Neutrophil (primary cell): ENCODE measurements around the gene C1RL.
"Not testable (repeated sequence)": the region's sequence is repeated elsewhere in the genome, so short reads cannot be mapped to it uniquely, and the experiment has no call there.

Experiments used
- H3K27ac ChIP-seq: fragments of 200-600 bp; sonication (generic); 2 replicates; pipeline ENCODE4 v1.5.1; 2016; ENCODE audit warnings: mild to moderate bottlenecking, moderate library complexity
- H3K27me3 ChIP-seq: fragments of 200-600 bp; sonication (generic); 2 replicates; pipeline ENCODE4 v1.6.0; 2016; ENCODE audit warnings: mild to moderate bottlenecking
- H3K36me3 ChIP-seq: fragments of 200-600 bp; sonication (generic); 2 replicates; pipeline ENCODE4 v1.5.1; 2017
- H3K4me1 ChIP-seq, 2 experiments: fragments of 200-600 bp in 1 of 2; sonication (generic) in 1 of 2; 1 replicate in 1 of 2; 2 replicates in 1 of 2; pipeline versions ENCODE4 v1.5.1 to v1.6.1; 2013 to 2016; ENCODE audit warnings: low read depth in 1 of 2, low read length in 1 of 2, mild to moderate bottlenecking in 1 of 2, moderate library complexity in 1 of 2; ENCODE audit not compliant: control insufficient read depth in 1 of 2, insufficient read depth in 1 of 2
- H3K4me3 ChIP-seq, 2 experiments: fragments of 200-600 bp in 1 of 2; sonication (generic) in 1 of 2; 1 replicate in 1 of 2; 2 replicates in 1 of 2; pipeline ENCODE4 v1.5.1; 2013 to 2016; ENCODE audit warnings: low read depth in 1 of 2, low read length in 1 of 2, mild to moderate bottlenecking in 1 of 2, moderate library complexity in 1 of 2
- H3K9me3 ChIP-seq: fragments of 200-600 bp; sonication (generic); 2 replicates; pipeline ENCODE4 v1.5.1; 2016
- TF ChIP-seq, protein P1 (sequence below): fragments of 200-600 bp; sonication (generic); IDR thresholded peaks from 2 replicates; pipeline ENCODE4 v1.5.1; 2016; ENCODE audit warnings: antibody characterized with exemption

The C1RL gene

DNA sequence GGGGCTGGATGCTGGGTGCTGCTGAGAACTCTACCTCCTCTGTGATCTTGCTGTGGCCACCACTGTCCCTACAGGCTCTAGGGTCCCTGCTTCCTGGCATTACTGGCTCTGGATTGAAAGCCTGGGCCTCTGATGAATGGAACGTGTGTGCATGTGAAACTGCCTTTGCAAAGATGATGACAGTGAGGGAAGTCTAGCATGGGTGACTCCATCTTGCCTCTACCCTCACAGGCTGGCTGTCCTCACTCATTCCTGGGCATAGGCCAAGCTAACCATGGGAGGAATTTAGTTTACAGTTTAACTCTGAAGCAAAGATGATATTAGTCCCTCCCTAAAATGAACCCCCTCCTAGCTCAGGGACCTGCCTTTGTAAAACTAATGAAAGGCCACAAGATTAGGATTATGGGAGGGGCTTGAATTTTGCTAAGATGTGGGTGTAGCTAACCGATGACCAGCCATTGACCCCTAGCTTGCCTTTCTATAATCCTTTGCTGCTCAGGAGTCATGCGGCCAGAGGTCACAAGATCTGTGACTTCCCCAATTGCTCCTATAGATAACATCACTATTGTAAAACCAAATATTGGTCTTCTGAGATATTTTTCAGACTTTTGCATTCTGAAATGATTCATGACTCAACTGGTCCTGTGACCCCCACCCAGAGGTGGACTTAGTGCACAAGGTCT is 50.7 kb downstream of the C1RL start:
- TF ChIP-seq, protein P1, sequence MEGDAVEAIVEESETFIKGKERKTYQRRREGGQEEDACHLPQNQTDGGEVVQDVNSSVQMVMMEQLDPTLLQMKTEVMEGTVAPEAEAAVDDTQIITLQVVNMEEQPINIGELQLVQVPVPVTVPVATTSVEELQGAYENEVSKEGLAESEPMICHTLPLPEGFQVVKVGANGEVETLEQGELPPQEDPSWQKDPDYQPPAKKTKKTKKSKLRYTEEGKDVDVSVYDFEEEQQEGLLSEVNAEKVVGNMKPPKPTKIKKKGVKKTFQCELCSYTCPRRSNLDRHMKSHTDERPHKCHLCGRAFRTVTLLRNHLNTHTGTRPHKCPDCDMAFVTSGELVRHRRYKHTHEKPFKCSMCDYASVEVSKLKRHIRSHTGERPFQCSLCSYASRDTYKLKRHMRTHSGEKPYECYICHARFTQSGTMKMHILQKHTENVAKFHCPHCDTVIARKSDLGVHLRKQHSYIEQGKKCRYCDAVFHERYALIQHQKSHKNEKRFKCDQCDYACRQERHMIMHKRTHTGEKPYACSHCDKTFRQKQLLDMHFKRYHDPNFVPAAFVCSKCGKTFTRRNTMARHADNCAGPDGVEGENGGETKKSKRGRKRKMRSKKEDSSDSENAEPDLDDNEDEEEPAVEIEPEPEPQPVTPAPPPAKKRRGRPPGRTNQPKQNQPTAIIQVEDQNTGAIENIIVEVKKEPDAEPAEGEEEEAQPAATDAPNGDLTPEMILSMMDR: no peak
- Histone ChIP-seq H3K36me3 (no peaks in the 10 kb centered on the region), H3K4me1 (no peaks in the 10 kb centered on the region), H3K4me3 (no peak overlapping the region), H3K27me3 (peaks cover 14% of the 10 kb centered on the region), H3K27ac (no peak overlapping the region), H3K9me3 (no peaks in the 10 kb centered on the region)

DNA sequence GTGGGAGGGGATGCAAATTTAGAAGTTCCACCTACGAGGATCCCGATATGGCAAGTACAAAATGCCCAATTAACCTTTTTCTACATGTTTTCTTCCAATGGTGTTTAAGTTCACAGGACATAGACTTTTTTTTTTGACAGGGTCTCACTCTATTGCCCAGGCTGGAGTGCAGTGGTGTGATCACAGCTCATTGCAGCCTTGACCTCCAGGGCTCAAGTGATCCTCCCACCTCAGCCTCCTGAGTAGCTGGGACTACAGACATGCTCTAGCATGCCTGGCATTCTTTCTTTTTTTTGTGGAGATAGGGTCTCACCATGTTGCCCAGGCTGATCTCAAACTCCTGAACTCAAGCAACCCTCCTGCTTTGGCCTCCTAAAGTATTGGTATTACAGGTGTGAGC is 53.3 kb downstream of the C1RL start:
- not testable (repeated sequence) for H3K36me3 ChIP-seq, H3K4me3 ChIP-seq, H3K4me1 ChIP-seq, H3K9me3 ChIP-seq, H3K27ac ChIP-seq, H3K27me3 ChIP-seq

DNA sequence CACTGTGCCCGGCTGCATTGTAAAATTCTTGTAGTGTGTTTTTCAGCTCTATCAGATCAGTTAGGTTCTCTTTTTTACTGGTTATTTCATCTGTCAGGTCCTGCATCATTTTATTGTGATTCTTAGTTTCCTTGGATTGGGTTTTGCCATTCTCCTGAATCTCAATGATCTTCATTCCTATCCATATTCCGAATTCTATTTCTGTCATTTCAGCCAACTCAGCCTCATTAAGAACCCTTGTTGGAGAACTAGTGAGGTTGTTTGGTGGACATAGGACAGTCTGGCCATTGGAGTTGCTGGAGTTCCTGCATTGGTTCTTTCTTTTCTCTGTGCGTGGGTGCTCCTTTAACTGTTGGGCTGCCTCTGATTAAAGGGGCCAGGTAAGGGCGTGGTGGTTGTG is 54.1 kb downstream of the C1RL start:
- no peaks in the 10 kb centered on the region for H3K9me3 ChIP-seq
- H3K27me3 ChIP-seq: peaks cover 3% of the 10 kb centered on the region
- TF ChIP-seq, protein P1: no peak
- no peaks in the 10 kb centered on the region for H3K4me1 ChIP-seq
- H3K36me3 ChIP-seq: no peaks in the 10 kb centered on the region
- H3K4me3 ChIP-seq: no peak overlapping the region
- H3K27ac ChIP-seq: no peak overlapping the region

DNA sequence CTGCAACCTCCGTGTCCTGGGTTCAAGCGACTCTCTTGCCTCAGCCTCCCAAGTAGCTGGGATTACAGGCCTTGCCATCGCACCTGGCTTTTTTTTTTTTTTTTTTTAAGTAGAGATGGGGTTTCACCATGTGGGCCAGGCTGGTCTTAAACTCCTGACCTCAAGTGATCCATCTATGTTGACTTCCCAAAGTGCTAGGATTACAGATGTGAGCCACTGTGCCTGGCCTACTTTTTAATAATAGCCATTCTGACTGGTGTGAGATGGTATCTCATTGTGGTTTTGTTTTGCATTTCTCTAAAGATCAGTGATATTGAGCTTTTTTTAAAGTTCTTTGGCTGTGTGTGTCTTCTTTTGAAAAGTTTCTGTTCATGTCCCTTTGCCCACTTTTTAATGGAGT is 59.0 kb downstream of the C1RL start:
- not testable (repeated sequence) for H3K9me3 ChIP-seq, H3K36me3 ChIP-seq, H3K4me3 ChIP-seq, H3K27ac ChIP-seq, H3K4me1 ChIP-seq
- peaks cover 10% of the 10 kb centered on the region for H3K27me3 ChIP-seq

DNA sequence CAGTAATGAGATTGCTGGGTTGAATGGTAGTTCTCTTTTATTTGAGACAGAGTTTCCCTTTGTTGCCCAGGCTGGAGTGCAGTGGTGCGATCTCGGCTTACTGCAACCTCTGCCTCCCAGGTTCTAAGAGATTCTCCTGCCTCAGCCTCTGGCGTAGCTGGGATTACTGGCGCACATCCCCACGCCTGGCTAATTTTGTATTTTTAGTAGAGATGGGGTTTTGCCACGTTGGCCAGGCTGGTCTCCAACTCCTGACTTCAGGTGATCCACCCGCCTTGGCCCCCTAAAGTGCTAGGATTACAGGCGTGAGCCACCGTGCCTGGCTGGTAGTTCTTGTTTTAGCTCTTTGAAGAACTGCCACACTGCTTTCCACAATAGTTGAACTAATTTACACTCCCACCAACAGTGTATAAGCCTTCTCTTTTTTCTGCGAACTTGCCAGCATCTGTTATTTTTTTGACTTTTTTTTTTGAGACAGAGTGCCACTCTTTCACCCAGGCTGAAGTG is 59.5 kb downstream of the C1RL start:
- H3K36me3 ChIP-seq, H3K4me1 ChIP-seq: not testable (repeated sequence)
- H3K27me3 ChIP-seq: peaks cover 10% of the 10 kb centered on the region

DNA sequence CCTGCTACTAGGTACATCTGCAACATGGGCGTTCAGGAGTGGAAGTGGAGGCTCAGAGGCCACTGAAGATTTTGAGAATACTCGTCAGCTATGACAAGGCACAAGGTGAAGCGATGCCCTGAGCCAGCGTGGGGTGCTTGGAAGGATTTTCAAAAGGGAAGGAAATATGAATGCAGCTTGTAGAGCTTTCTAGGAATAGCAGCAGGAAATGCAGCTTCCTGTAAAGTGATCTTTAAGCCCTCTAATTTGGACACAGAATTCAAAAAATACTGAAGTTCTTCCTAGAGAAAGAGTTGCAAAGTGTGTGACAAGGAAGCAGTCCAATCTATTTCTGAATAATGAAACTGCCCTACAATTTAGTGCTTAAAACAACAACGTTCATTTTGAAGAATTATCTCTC is 61.7 kb downstream of the C1RL start:
- TF ChIP-seq, protein P1: no peak
- no peak overlapping the region for H3K27ac ChIP-seq
- H3K4me3 ChIP-seq: no peak overlapping the region
- no peaks in the 10 kb centered on the region for H3K9me3 ChIP-seq
- H3K36me3 ChIP-seq: no peaks in the 10 kb centered on the region
- H3K4me1 ChIP-seq: peaks cover 3 to 7% of the 10 kb centered on the region in 2 experiments
- peaks cover 10% of the 10 kb centered on the region for H3K27me3 ChIP-seq

More for the DNA sequence above, 59.5 kb downstream of the C1RL start:
- H3K27ac ChIP-seq, H3K4me3 ChIP-seq, H3K9me3 ChIP-seq: not testable (repeated sequence)

DNA sequence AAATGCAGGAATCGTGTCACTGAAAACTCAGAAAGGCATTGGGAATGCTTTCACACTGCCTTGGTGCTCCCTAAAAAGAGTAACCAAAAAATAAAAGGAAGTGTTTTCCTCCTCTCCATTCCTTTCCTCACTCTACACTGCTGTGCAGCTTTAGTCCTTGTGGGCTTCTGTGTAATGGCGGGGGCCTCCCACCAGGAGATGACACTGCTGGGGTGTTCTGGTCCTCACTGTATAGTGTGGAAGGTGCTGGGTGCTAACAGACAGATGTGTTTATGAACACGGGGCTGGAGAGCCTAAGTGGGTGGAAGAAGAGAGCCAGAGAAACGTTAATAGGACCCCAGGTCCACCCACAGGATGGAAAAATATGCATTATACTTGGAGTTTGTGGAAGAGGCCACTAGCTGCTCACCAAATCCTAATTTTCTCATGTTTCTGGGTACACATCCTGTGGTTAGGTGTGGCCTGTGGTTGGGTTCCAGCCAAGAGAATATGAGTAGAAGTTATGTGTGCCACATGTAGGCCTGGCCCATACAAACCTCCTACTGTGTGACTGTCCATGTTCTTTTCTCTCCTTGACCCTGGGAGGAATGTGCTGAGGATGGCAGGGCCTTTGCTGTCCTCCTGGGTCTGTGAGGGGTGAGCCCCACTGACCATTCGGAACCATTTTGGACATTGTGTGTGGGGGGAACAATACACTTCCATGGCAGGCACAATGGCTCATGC is 62.5 kb downstream of the C1RL start:
- Histone ChIP-seq H3K9me3 (no peaks in the 10 kb centered on the region), H3K4me3 (no peak overlapping the region), H3K36me3 (no peaks in the 10 kb centered on the region), H3K4me1 (peaks cover 3 to 7% of the 10 kb centered on the region in 2 experiments), H3K27ac (no peak overlapping the region), H3K27me3 (peaks cover 10% of the 10 kb centered on the region)
- TF ChIP-seq, protein P1: no peak
